IPS DF 19.7 (cell line): ENCODE measurements around the gene PRH2.

Source experiments
- DNase-seq: peaks from one replicate; pipeline ENCODE4 v3.0.0-alpha.2; 2013; ENCODE audit warnings: low read depth, low spot score

The PRH2 gene

GRCh38 chr12:10928746-10929286 is at the start of gene PRH2:
Gene PRH2 (plus strand): TSS chr12:10929236. CDS start chr12:10929274, 38 bp downstream.
- no peak for DNase-seq

- DNase-seq = no peak
Measured at GRCh38 chr12:10884086-10884725, 44.8 kb upstream of the PRH2 start, which contains the start of gene PRH1. Gene PRH1 (minus strand): TSS chr12:10884255. CDS start chr12:10884217, 38 bp downstream.

- DNase-seq = no peak
Measured at GRCh38 chr12:10889226-10889625, 39.8 kb upstream of the PRH2 start.

- DNase-seq = no peak
Measured at GRCh38 chr12:10891937-10892336, 37.1 kb upstream of the PRH2 start.

- DNase-seq = no peak
Measured at GRCh38 chr12:10896854-10897253, 32.2 kb upstream of the PRH2 start.

- no peak for DNase-seq
Measured at GRCh38 chr12:10900530-10900929, 28.5 kb upstream of the PRH2 start.

- no peak for DNase-seq
Measured at GRCh38 chr12:10900972-10901371, 28.1 kb upstream of the PRH2 start.

GRCh38 chr12:10901427-10901826 is 27.6 kb upstream of the PRH2 start:
- no peak for DNase-seq

GRCh38 chr12:10904686-10905085 is 24.4 kb upstream of the PRH2 start:
- DNase-seq = no peak

- DNase-seq = no peak
Measured at GRCh38 chr12:10909462-10909861, 19.6 kb upstream of the PRH2 start, which contains the start of gene TAS2R13. Gene TAS2R13 (minus strand): TSS chr12:10909562. CDS start chr12:10909298, 264 bp downstream.

- DNase-seq = no peak
Measured at GRCh38 chr12:10910380-10910779, 18.7 kb upstream of the PRH2 start.

- DNase-seq = no peak
Measured at GRCh38 chr12:10919809-10920208, 9.2 kb upstream of the PRH2 start.

GRCh38 chr12:10926269-10926668 is 2.8 kb upstream of the PRH2 start:
- no peak for DNase-seq

- no peak for DNase-seq
Measured at GRCh38 chr12:10936506-10936905, 7.5 kb downstream of the PRH2 start.

GRCh38 chr12:10939163-10939562 is 10.1 kb downstream of the PRH2 start, which contains the start of gene TAS2R14:
Gene TAS2R14 (minus strand): TSS chr12:10939263. CDS start chr12:10939207, 56 bp downstream.
- no peak for DNase-seq

GRCh38 chr12:10940389-10940788 is 11.4 kb downstream of the PRH2 start:
- no peak for DNase-seq

- no peak for DNase-seq
Measured at GRCh38 chr12:10941369-10941768, 12.3 kb downstream of the PRH2 start.

GRCh38 chr12:10941916-10942607 is 13.0 kb downstream of the PRH2 start:
- DNase-seq = peak; percentile 57

- DNase-seq = no peak
Measured at GRCh38 chr12:10943167-10943566, 14.1 kb downstream of the PRH2 start.

- DNase-seq = no peak
Measured at GRCh38 chr12:10952645-10953044, 23.6 kb downstream of the PRH2 start.

- no peak for DNase-seq
Measured at GRCh38 chr12:10956085-10956484, 27.0 kb downstream of the PRH2 start.

GRCh38 chr12:10957741-10958140 is 28.7 kb downstream of the PRH2 start:
- no peak for DNase-seq

GRCh38 chr12:10959804-10960203 is 30.8 kb downstream of the PRH2 start:
- DNase-seq = no peak
